ENCODE measurements around the gene PCTP. TPM values are rescaled to one million over a fixed set of nuclear protein-coding genes. Genes with fewer than 3 reads are reported as not detected.

Gene PCTP
- total RNA-seq, 1 donor from 2014 or later: 11.6 TPM

DNA sequence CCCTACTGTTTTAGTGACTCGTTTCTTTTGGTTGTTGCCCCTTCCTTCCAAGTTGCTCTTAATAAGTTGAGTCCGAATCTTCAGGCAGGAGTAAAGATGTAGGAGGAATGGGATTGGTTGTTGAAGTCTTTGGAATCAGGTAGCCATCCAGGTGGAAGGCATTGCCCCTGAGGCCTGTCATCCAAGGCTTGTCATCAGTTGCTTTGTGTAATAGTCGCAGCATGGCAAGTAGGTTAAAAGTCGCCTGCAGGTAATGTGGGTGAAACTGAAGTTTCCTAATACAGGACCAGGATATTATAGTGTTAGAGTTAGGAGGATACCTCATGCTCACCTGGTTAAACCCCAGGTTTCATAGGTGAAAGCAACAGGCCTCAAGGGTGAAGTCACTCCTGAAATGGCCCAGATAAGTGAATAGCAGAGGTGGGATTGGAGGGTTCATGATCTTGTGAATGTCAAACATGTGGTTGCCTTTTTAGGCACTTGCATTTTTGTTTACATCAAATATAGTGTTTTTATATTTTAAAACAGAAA lies 934 bp downstream of the PCTP start:
- DNase-seq (ENCODE audit: low read depth): no peak

DNA sequence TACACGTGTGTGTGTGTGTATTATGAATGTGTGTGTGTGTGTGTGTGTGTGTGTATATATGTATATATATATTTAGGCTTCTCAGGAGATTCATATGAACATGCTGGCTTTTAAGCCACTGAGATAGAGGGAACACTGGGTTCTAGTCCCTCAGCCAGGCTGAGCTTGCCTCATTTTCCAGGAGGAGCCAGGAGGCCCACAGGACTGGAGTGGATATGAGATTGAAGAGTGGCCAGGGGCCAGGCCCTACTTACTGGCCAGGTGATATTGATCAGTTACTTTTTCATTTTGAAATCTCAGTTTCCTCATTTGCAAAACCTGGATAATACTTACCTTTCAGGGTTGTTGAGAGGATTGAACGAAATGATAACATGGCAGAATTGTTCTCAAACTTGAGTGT lies 5.8 kb downstream of the PCTP start:
- DNase-seq (ENCODE audit: low read depth): no peak

DNA sequence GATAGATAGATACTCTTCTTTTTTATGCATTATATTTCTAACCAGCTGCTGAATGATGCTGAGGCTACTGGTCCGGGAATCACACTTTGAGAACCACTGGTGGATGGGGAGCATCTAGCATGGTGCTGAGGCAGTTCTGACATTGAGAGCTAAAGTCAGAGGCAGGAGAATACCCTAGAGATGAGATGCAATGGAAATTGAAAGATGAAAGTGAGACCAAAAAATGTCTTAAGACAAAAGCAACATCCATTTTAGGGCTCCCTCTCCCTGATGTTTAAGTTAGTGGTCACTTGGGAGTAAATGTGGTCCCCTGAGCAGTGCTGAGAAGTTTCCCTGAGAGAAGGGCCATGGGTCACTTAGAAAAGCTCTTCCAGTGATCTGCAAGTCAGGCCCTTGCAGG lies 6.8 kb downstream of the PCTP start:
- DNase-seq (ENCODE audit: low read depth): no peak

DNA sequence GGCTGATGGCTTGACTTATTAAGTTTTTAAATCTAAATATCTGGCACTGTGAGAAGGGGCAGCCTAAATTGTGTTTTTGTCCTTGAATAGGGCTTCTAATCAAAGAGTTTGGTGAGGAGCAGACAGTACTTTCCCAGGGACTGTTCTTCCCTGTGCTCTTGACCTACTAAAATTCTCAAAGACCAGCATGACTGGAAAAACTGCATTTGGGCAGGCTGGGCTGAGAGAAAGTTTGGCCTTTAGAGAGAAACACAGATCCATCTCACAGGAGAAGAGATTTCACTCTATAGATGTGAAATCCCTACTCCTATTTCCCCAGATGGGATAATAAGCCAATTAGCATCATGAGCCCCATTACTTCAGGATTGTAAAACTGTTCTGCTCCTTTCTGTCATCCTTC lies 7.3 kb downstream of the PCTP start:
- no peak for DNase-seq (ENCODE audit: low read depth)

DNA sequence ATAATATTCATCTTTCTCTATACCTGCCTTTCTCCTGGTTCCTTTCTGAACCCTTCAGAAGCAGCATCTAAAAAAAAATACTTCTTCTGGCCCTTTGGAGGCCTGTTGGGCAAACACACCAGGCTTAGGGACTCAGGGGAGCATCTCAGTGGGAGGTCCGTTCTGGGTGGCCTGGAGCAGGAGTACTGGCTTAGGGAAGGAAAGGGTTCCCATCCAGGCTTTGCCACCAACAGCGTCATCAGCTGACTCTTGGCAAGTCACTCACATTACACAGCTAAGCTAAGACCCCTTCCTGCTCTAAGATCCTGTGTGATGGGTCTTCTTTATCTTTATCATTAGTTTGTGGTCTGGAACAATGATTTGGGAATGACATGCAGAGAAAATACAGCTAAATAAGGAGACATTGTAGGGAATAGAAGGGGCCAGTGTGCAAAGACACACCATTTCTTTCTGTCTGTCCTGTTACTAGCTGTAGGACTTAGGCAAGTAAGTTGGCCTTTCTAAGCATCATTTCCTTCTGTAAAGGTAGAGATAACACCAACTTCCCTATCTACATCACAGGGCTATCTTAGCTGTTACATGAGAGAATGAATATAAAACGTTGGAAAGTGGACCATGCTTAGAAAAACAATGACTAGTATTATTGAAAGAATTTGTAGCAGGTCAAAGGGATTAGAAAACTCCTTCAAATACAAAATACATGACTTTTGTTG lies 9.9 kb downstream of the PCTP start:
- DNase-seq (ENCODE audit: low read depth): no peak

DNA sequence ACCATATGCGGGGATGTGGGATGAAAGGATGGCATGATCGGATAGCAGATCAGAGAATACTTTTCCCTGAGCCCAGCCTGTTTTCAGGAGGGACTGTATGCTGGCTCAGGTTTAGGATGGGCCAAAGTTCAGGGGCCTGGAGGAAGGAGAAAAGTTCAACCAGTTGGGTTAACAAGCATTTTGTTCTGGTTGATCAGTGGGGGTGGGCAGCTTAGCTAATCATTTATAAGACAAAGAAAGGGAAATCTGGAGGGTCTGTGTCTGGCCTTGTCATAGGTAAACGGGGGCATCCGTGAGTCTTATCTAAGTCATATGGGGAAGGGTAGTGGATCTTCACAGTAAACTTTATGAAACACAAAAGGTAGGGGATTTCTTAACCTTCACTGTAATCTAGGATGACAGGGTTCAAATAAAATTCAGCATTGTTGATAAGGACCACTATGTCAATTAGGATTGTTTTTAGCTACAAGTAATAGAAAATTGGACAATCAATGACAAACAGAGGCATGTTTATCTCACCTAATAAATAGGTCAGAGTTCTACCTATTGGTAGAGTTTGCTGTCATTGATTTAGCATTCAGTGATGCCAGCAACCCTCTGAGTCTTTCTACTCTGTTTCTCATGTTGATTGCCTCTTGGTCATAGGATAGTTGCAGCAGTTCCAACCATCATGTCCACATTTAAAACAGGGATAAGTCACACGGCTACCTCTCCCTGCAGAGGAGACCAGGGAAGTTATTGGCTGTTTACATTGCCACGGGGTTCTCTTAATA lies 11.4 kb downstream of the PCTP start:
- no peak for DNase-seq (ENCODE audit: low read depth)

DNA sequence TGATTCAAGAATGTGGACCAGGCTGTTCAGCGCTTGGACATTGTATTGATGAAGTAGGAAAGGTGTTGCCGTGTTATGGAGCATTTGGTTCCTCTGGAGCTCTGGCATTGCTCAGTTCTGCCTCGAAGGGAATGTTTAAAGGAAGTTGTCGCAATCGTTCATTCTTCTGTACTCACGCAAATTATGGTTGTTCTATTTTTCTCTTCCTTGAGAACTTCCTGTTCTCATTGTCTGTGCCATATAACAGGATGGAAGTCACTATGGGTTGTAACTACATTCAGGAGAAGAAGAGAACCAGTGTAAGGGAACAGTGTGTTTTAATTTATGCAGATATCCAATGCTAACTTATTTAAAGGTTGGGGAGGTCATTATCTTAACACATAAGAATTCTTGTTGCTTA lies 13.0 kb downstream of the PCTP start:
- no peak for DNase-seq (ENCODE audit: low read depth)

DNA sequence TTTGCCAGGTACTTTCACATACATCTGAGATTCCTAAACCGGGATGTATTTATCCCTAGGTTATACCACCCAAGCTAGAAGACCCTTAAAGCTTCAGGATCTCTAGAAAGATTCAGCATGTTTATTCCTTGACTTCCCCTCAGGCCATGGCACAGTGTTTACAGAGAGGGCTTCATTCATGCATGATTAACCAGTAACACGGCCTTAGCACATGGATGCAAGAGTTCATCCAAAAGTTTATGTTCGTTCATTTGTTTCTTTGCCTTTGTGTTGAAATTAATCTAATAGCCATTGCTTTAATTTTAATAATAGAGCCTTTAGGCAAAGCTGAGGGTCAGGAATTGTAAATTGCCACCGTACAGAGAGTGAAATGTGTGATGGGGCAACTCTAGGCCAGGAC lies 13.8 kb downstream of the PCTP start:
- no peak for DNase-seq (ENCODE audit: low read depth)

DNA sequence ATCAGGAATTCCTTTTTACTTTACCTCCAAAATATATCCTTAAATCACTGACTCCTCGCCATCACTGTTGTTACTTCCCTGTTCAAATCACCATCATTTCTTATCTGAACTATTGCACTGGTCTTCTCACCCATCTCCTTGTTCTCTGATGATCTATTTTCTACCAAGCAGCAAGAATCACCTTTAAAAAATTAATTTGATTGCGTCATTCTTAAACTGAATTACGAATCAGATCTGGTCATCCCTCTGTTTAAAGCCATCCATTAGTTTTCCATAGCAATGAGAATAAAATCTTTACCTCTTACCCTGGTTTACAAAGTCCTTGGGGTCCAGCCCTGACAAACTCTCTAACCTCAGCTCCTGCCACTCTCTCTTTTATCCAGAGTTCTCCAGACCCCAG lies 14.6 kb downstream of the PCTP start:
- DNase-seq (ENCODE audit: low read depth): no peak

DNA sequence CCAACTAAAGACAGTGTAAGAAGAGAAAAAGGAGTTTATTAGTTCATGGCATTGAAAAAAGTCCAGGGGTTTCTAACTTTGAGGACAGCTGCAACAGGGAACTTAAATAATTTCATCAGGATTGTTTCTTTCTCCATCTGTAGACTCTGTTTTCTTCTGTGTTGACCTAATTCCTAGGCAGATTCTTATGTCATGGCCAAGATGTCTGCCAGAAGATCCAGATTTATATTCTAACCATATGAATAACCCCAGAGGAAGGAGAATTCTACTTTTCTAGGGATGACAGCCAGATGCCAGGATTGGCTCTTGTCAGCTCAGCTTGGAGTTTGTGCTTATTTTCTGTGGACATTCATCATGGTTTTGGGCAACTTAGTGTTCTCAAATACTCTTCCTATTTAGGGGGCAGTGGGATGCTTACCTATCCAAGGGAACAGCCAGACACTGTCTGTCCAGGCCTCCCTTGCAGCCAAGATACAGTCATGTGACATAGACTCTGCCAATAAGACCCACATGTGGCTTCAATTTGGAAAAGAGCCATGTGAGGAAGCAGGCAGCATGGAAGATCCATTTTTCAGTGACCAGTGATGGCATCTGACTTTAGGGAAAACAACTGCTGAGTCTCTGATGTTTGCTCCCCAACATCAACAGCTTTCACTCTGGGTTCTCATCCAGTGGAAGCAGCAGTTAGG lies 18.2 kb downstream of the PCTP start:
- DNase-seq (ENCODE audit: low read depth): peak; percentile 22

DNA sequence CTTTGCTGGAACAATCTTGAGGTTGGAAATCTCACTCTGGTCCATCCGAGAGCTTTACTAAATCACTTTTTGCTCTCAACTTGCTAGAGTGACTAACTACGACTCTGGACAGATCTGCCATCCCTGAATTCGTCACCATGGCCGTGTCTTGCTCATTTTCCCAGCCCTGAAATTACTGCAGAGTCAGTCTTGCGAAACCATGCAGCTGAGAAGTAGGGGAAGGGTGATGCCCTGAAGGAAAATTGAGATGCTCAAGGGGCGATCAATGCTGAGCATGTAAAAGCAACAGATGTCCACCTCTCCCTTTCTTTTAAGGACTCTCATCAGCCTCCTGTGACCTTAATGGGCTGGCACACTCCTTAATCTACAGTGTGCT lies 18.8 kb downstream of the PCTP start:
- DNase-seq (ENCODE audit: low read depth): peak; percentile 41

DNA sequence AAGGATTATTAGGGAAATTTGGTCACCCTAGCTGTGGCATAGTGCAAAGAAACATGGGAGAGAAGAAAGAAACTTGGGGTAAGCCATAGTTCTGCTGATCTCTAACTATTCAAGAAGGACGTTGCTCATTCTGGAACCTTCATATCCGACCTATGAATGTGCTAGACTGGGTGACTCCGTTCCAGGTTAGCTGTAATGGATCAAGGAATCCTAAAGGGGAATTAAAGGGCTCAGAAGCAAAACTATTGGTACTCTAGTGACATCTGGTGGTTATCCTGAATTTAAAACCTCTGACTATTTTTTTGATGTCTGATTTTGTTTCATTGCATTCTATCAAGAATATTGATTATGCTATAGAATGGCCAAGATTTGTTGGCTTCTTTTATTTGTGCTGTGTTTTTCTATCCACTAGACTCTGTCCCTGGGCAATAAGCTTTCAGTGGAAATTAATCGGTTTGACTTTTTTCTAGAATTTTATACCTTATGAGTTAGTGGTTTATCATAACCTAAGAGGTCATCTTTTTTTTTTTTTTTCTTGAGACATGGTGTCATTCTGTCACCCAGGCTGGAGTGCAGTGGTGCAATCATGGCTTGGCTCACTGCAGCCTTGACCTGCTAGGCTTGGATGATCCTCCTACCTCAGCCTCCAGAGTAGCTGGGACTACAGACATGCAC lies 19.5 kb downstream of the PCTP start:
- DNase-seq (ENCODE audit: low read depth): peak; percentile 67

DNA sequence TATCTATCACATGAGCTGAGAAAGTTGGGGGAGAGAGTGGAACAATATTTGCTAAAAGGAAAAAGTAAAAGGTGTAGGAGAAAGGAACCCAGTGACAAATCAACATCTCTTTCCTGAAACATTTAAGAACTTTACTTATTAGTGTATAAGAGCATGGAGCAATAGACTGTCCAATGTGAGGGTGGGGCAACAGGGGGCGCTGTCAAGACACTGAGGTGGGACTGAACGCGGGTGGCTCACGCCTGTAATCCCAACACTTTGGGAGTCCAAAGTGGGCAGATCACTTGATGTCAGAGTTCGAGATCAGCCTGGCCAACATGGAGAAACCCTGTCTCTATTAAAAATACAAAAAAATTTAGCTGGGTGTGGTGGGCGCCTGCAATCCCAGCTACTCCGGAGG lies 21.2 kb downstream of the PCTP start:
- no peak for DNase-seq (ENCODE audit: low read depth)

DNA sequence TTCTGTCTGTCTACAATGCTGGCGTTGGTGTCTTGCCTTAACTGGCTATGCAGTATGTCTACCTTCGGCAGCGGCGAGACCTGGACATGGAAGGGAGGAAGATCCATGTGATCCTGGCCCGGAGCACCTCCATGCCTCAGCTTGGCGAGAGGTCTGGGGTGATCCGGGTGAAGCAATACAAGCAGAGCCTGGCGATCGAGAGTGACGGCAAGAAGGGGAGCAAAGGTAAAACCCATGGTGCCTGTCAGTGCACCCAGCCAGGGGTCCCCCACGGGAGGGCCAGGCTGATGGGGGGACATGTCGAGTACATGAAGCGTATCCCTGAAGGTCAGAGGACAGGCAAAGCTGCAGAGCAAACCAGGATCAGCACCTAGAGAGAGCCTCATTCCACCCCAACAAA lies 22.8 kb downstream of the PCTP start:
- DNase-seq (ENCODE audit: low read depth): no peak

DNA sequence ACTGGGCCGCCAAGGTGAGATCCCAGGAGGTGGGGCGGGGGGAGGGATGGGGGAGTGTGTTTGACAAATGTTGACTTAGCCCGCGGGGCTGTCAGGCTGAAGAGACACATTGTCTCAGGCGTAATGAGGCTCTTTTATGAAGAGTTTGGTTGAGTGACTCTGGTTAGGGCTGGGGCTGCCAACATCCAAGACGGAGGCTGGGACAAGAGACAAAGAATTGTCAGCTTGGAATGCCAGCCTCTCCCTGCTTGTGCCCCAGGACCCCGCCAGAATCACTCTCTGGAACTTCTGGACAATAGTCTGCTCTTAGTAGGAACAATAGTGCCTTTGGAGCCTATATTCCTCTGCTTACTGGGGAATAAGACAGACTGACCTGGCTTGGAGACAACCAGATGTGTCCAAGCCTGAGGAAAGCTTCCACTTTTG lies 24.0 kb downstream of the PCTP start:
- no peak for DNase-seq (ENCODE audit: low read depth)

DNA sequence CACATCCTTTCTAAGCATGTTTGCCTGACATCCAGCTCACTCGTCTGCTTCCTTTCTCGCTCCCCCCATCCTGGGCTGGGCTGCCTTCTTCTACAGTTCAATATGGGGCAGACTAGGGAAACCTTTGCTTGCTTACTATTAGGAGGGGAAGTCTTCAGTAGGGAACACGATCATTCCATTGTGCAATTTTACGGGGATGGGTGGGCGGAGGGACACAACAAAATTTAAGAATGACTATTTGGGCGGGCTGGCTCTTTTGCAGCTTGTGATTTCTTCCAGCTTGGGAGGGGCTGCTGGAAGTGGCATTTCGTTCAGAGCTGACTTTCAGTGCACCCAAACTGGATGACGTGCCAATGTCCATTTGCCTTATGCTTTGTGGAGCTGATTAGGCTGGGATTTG lies 25.4 kb downstream of the PCTP start:
- no peak for DNase-seq (ENCODE audit: low read depth)

DNA sequence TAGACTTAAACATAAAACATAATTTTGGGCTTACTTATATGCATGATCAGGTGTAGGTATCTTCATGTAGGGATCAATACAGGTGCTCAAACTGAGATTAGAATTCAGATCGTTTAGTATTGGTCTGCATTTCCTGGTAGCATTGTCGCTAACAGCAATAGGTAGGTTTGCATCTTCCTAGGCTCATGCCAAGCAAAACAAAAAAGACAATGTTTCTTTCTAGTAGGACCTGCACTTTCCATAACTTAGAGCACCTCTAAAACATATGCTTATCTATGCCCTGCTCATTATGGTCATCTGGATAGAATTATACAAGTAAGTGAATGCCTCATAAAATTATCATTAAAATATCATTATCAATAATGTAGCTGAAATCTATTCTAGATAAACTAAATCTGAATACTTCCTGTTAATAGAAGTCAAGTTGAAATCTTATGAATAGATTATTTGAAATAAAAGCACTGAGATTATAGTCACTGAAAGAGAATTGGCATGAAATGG lies 26.7 kb downstream of the PCTP start:
- DNase-seq (ENCODE audit: low read depth): no peak

DNA sequence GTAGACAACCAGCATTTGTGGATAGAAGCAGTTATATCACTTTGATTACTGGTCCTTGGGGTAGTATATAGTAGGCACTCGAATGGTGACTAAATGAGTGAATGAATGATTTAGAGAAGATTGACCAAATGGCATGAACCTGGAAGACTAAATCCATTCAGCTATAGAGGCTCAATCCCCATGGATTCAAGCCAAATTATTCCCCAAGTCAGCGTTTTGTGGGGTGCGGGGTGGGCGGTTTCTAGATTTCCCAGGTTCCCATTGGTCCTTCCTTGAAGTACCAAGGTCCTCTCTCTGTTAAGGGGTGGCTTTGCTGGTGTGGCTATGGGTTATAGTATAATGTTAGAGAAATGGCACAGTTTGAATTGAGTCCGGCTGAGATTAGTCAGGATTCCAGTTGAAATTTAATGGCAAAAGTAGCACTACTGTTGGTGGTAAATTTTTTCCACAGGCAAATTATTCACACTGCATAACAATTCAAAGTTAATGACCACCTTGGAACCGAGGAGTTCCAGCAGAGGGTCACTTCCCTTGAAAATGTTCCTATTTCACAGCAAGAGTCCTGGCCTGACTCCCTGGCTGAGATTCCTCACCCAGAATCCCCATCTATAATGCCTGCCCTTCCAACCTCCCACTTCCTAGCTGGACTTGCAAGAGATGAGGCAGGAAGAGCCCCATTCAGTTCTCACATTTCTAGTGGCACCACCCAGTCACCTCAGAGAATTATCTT lies 27.7 kb downstream of the PCTP start:
- no peak for DNase-seq (ENCODE audit: low read depth)

DNA sequence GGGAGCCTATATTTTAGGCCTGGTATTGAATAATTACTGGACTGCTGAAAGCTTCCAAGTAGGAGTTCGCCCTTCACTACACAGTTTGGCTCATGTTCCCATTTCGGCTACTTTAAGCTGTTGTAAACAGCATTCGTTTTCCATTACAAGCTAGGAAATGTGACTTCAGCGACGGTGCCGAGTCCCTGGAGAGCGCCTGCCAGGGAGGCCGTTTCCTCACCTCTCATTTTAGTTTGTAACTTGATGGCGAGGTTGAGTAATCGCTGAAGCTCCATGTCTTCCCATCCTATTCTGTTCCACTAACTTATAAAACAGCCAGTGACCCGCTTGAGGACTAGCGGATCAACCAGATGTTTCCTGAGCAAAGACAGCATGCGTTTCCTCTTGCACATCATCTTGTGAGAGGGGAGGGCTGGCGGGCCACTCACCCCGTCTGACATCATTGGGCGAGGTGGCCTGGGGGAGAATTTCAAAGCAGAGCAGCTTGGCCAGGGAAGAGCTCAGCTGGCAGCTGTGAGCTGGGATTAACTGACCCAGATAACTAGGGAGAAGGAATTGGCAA lies 32.9 kb downstream of the PCTP start:
- DNase-seq (ENCODE audit: low read depth): peak; percentile 72

DNA sequence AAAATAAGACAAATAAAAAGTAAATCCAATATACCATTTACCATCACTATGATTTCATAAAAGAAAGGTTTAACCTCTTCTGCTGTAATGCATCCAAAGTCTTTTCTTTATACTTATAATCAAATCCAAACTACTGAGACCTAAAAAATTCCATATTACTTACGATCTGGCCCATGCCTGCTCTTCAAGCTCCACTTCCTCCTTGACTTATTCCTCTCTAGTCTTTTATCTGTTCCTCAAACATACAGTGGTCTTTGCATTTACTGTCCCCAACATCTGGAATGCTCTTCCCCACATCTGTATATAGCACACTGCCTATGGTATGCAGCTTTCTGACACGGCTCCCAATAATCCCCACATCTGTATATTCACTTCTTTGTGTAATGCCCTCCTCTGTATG lies 33.8 kb downstream of the PCTP start:
- no peak for DNase-seq (ENCODE audit: low read depth)

Data from myocyte (in vitro differentiated cells).